Measurements from ENCODE around the gene FASTKD2.

Gene FASTKD2

GRCh38 chr2:206824993-206825392 lies 59.6 kb downstream of the FASTKD2 start (continued):
- TF ChIP-seq ZFP41 (tag by site-specific recombination; IDR thresholded peaks at IDR 0.05; ENCODE audit: borderline replicate concordance) (no peak), ZNF692 (tag by site-specific recombination; IDR thresholded peaks at IDR 0.05) (no peak), ZNF174 (tag by site-specific recombination; IDR thresholded peaks at IDR 0.05) (no peak), ZNF488 (tag by site-specific recombination; IDR thresholded peaks at IDR 0.05) (no peak)

- no peak for TF ChIP-seq ZNF394 (tag by site-specific recombination; IDR thresholded peaks at IDR 0.05; ENCODE audit: borderline replicate concordance)
- TF ChIP-seq OSR2 (tag by site-specific recombination; IDR thresholded peaks at IDR 0.05) = no peak
- no peak for TF ChIP-seq ZNF211 (tag by site-specific recombination; IDR thresholded peaks at IDR 0.05; ENCODE audit: low read depth)
- TF ChIP-seq ZNF626 (tag by site-specific recombination; IDR thresholded peaks at IDR 0.05) = no peak
- TF ChIP-seq ZSCAN4 (tag by site-specific recombination; IDR thresholded peaks at IDR 0.05) = no peak
- no peak for TF ChIP-seq ZNF600 (tag by site-specific recombination; IDR thresholded peaks at IDR 0.05)
- no peak for TF ChIP-seq ZNF513 (tag by site-specific recombination; IDR thresholded peaks at IDR 0.05)
- TF ChIP-seq KLF1 (tag by site-specific recombination; IDR thresholded peaks at IDR 0.05) = no peak
- no peak for TF ChIP-seq ZNF792 (tag by site-specific recombination; IDR thresholded peaks at IDR 0.05)
- no peak for TF ChIP-seq ZNF585B (tag by site-specific recombination; IDR thresholded peaks at IDR 0.05)
- TF ChIP-seq ZNF548 (tag by site-specific recombination; IDR thresholded peaks at IDR 0.05) = no peak
- TF ChIP-seq TRIM28 (IDR thresholded peaks at IDR 0.05; ENCODE audit: borderline replicate concordance, low read length) = no peak
- no peak for TF ChIP-seq ZNF404 (tag by site-specific recombination; IDR thresholded peaks at IDR 0.05)
- TF ChIP-seq ZNF529 (tag by site-specific recombination; IDR thresholded peaks at IDR 0.05; ENCODE audit: insufficient replicate concordance) = no peak
- no peak for TF ChIP-seq ZNF654 (tag by site-specific recombination; IDR thresholded peaks at IDR 0.05; ENCODE audit: low read depth)
- TF ChIP-seq ZNF366 (tag by site-specific recombination; conservative IDR thresholded peaks at IDR 0.05) = no peak
- no peak for TF ChIP-seq ZNF175 (tag by site-specific recombination; IDR thresholded peaks at IDR 0.05)
- Histone ChIP-seq H3K36me3 (ENCODE audit: control insufficient read depth in 2 of 2, insufficient read depth in 1 of 2, low read length in 2 of 2) (no peaks in the 10 kb centered on the region), H3K4me3 (ENCODE audit: low read depth, low read length) (no peak overlapping the region), H3K9me3 (ENCODE audit: control insufficient read depth, insufficient read depth, low read depth, low read length) (no peaks in the 10 kb centered on the region), H3K4me1 (ENCODE audit: control insufficient read depth, insufficient read depth, low read length) (no peaks in the 10 kb centered on the region), H3K27ac (ENCODE audit: extremely low read depth, low read depth, low read length) (no peak overlapping the region)
- POLR2A ChIA-PET = no interaction called here
- CTCF ChIA-PET = interaction anchor here (0.9 to 1.1 kb wide), 2 partner anchors 9 to 34 kb away, joined by 3 to 4 read pairs; no protein-coding TSS in a partner anchor
These were observed 66.1 kb downstream of the FASTKD2 start for GRCh38 chr2:206831442-206831995.
